ENCODE data around the gene FRMD4B. TPM values are rescaled to one million over a fixed set of nuclear protein-coding genes. Genes with fewer than 3 reads are reported as not detected.
A peak's percentile ranks its signal among the peaks of the same experiment; 100 is the strongest.

Gene FRMD4B
- polyA plus RNA-seq, 2 of the 4 experiments (the other 2 are of a cell fraction), result 0.92 to 5.9 TPM

DNA sequence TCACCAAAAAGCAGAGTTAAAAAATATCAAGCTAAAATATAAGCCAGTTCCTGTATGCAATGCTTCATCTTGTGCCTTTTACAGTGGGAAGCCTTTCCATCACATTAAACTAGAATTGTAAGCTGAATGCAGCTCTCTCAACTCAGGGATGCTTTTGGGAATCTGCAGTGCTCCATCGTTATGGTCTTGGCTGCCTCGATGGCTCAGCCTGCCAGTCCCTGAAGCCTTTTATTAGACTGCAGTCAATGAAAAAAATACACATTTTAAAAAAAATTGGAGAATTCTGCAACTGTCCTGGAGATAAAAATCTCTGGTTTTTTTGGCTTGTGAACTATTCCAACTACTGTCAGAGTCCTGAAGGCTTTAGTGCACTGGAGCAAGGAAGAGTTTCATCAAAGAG, 53.0 kb downstream of the FRMD4B start:
- no peak for FAIRE-seq
- no peak for ATAC-seq
- TF ChIP-seq CHD4 (IDR thresholded peaks at IDR 0.05; ENCODE audit: borderline replicate concordance) (no peak), CBX8 (IDR thresholded peaks at IDR 0.05) (no peak), RAD21 (conservative IDR thresholded peaks at IDR 0.05 in 1 of 2, IDR thresholded peaks at IDR 0.05 in 1 of 2) (no peak), FOSB (CRISPR knock-in tag; IDR thresholded peaks at IDR 0.05) (no peak), RARB (CRISPR knock-in tag; IDR thresholded peaks at IDR 0.05) (no peak), CHD2 (IDR thresholded peaks at IDR 0.05; ENCODE audit: low read length, partially characterized antibody) (no peak), HEYL (CRISPR knock-in tag; IDR thresholded peaks at IDR 0.05) (no peak), FOXS1 (CRISPR knock-in tag; IDR thresholded peaks at IDR 0.05) (no peak)
- TF ChIP-seq, protein P1, sequence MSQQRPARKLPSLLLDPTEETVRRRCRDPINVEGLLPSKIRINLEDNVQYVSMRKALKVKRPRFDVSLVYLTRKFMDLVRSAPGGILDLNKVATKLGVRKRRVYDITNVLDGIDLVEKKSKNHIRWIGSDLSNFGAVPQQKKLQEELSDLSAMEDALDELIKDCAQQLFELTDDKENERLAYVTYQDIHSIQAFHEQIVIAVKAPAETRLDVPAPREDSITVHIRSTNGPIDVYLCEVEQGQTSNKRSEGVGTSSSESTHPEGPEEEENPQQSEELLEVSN (IDR thresholded peaks at IDR 0.05; ENCODE audit: borderline replicate concordance, low read depth), result no peak
- Histone ChIP-seq H3K9me3 (no peaks in the 10 kb centered on the region), H3K4me3 (no peak overlapping the region), H3K4me1 (no peaks in the 10 kb centered on the region), H3K4me2 (no peak overlapping the region), H3K27ac (no peak overlapping the region)
- DNase-seq (ENCODE audit: low read depth in 1 of 2, low spot score in 1 of 2), result no peak
- WGBS (ENCODE audit: missing lambda C conversion rate), result 56% methylated on average over 2 of the region's 2 CpGs
- ChIA-PET POLR2A (no interaction called here), CTCF (interaction anchor here (1.3 kb wide), 1 partner anchor 172 kb away, joined by 6 read pairs; no protein-coding TSS in a partner anchor)

DNA sequence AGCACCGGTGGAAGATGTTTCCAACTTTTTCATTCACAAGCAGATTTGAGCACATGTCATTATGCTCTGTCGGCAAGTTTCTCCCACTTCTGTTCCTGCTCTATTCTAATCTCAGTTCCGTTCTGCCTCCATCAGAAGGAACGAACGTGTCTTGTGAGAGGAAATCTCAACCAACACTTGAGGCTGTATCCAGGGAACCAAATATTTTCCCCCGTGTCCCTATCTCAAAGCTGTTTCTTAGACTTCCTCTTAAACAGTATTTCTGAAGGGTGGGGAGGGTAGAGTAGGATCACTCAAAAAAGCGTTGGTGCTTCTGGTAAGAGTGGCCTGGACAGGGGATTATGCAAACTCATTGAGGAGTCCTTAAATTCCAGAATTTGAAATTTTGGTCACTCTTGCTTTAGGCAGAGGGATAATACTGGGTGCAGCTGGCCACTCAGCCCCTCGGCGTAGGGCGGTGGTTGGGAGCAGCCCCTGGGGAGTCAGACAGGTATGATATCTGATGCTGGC, 54.9 kb downstream of the FRMD4B start:
- Histone ChIP-seq H3K4me1 (no peaks in the 10 kb centered on the region), H3K9me3 (no peaks in the 10 kb centered on the region), H3K4me3 (no peak overlapping the region), H3K4me2 (no peak overlapping the region), H3K27ac (no peak overlapping the region)
- 85% methylated on average over 10 of the region's 10 CpGs for WGBS (ENCODE audit: missing lambda C conversion rate)
- no peak for DNase-seq (ENCODE audit: low read depth in 1 of 2, low spot score in 1 of 2)
- FAIRE-seq, result no peak
- TF ChIP-seq ESRRA (IDR thresholded peaks at IDR 0.05; ENCODE audit: borderline replicate concordance, low read length) (no peak), CEBPB (IDR thresholded peaks at IDR 0.05) (no peak), ZFP36 (IDR thresholded peaks at IDR 0.05; ENCODE audit: borderline replicate concordance, partially characterized antibody) (no peak), CHD4 (IDR thresholded peaks at IDR 0.05; ENCODE audit: borderline replicate concordance) (no peak), SMC3 (IDR thresholded peaks at IDR 0.05) (no peak), MAFK (IDR thresholded peaks at IDR 0.05; ENCODE audit: partially characterized antibody) (peak; percentile 53), HOXB5 (CRISPR knock-in tag; IDR thresholded peaks at IDR 0.05) (no peak)
- TF ChIP-seq, protein P2, sequence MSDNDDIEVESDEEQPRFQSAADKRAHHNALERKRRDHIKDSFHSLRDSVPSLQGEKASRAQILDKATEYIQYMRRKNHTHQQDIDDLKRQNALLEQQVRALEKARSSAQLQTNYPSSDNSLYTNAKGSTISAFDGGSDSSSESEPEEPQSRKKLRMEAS (IDR thresholded peaks at IDR 0.05), result no peak
- ChIA-PET CTCF (interaction anchor here (0.7 kb wide), 1 partner anchor 25 kb away, joined by 3 read pairs; no protein-coding TSS in a partner anchor), POLR2A (no interaction called here)
- no peak for ATAC-seq

DNA sequence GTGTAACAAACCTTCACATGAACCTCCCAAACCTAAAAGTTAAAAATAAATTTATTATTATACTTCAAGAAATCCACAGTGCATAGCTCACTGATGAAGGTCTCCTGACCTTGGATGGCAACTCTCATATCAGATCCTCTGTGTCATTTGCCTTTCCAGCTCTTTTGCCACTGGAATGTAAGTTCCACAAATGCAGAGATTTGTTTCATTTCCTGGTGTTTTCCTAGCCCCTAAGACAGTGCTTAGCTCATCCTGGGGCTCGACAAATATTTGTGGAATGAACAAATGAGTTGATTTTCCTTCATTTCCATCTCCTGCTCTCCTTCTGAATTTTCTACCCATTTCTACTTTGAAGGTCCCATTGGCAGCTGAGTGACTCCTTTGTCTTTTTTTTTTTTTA, 56.0 kb downstream of the FRMD4B start:
- ChIA-PET CTCF (interaction anchor here (0.7 to 1.6 kb wide), 2 partner anchors 21 to 168 kb away, joined by 4 to 5 read pairs; no protein-coding TSS in a partner anchor), POLR2A (no interaction called here)
- Histone ChIP-seq H3K4me2 (no peak overlapping the region), H3K9me3 (no peaks in the 10 kb centered on the region), H3K4me1 (no peaks in the 10 kb centered on the region), H3K27ac (no peak overlapping the region), H3K4me3 (no peak overlapping the region)
- DNase-seq (ENCODE audit: low read depth in 1 of 2, low spot score in 1 of 2), result no peak
- WGBS (ENCODE audit: missing lambda C conversion rate), result 33% methylated on average over 1 of the region's 1 CpG
- no peak for FAIRE-seq
- TF ChIP-seq PHF8 (IDR thresholded peaks at IDR 0.05; ENCODE audit: borderline replicate concordance, low read depth) (no peak), HOXB13 (CRISPR knock-in tag; IDR thresholded peaks at IDR 0.05; ENCODE audit: low read depth) (no peak), FOSB (CRISPR knock-in tag; IDR thresholded peaks at IDR 0.05) (no peak)
- TF ChIP-seq, protein P3, sequence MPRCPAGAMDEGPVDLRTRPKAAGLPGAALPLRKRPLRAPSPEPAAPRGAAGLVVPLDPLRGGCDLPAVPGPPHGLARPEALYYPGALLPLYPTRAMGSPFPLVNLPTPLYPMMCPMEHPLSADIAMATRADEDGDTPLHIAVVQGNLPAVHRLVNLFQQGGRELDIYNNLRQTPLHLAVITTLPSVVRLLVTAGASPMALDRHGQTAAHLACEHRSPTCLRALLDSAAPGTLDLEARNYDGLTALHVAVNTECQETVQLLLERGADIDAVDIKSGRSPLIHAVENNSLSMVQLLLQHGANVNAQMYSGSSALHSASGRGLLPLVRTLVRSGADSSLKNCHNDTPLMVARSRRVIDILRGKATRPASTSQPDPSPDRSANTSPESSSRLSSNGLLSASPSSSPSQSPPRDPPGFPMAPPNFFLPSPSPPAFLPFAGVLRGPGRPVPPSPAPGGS (IDR thresholded peaks at IDR 0.05), result no peak
- ATAC-seq, result no peak

DNA sequence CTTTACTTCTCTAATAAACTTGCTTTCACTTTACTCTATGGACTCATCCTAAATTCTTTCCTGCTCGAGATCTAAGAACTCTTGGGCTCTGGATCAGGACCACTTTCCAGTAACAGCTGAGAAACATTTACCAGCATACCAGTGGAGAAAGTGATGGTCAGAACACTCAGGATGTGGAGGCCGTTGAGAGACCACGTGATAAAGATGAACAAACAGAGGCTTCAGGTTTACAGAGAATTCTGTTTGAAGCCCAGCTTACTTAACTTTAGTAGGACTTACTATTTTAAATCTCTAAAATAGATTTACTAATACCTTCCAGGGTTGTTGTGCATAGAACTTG, 57.0 kb downstream of the FRMD4B start:
- CTCF ChIA-PET, result interaction anchor here (1.5 to 1.6 kb wide), 2 partner anchors 20 to 167 kb away, joined by 4 to 6 read pairs; no protein-coding TSS in a partner anchor
- FAIRE-seq, result no peak
- TF ChIP-seq FOSB (CRISPR knock-in tag; IDR thresholded peaks at IDR 0.05) (no peak), PHF8 (IDR thresholded peaks at IDR 0.05; ENCODE audit: borderline replicate concordance, low read depth) (no peak), RFX5 (IDR thresholded peaks at IDR 0.05) (no peak), CHD4 (IDR thresholded peaks at IDR 0.05; ENCODE audit: borderline replicate concordance) (no peak), ZFP36 (IDR thresholded peaks at IDR 0.05; ENCODE audit: borderline replicate concordance, partially characterized antibody) (no peak), RNF2 (IDR thresholded peaks at IDR 0.05; ENCODE audit: borderline replicate concordance, low read depth) (no peak), FOXS1 (CRISPR knock-in tag; IDR thresholded peaks at IDR 0.05) (no peak), HEYL (CRISPR knock-in tag; IDR thresholded peaks at IDR 0.05) (no peak), NFE2L2 (conservative IDR thresholded peaks at IDR 0.05; ENCODE audit: low read length) (no peak)
- TF ChIP-seq, protein P4, sequence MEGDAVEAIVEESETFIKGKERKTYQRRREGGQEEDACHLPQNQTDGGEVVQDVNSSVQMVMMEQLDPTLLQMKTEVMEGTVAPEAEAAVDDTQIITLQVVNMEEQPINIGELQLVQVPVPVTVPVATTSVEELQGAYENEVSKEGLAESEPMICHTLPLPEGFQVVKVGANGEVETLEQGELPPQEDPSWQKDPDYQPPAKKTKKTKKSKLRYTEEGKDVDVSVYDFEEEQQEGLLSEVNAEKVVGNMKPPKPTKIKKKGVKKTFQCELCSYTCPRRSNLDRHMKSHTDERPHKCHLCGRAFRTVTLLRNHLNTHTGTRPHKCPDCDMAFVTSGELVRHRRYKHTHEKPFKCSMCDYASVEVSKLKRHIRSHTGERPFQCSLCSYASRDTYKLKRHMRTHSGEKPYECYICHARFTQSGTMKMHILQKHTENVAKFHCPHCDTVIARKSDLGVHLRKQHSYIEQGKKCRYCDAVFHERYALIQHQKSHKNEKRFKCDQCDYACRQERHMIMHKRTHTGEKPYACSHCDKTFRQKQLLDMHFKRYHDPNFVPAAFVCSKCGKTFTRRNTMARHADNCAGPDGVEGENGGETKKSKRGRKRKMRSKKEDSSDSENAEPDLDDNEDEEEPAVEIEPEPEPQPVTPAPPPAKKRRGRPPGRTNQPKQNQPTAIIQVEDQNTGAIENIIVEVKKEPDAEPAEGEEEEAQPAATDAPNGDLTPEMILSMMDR (IDR thresholded peaks at IDR 0.05), result no peak
- TF ChIP-seq, protein P5, sequence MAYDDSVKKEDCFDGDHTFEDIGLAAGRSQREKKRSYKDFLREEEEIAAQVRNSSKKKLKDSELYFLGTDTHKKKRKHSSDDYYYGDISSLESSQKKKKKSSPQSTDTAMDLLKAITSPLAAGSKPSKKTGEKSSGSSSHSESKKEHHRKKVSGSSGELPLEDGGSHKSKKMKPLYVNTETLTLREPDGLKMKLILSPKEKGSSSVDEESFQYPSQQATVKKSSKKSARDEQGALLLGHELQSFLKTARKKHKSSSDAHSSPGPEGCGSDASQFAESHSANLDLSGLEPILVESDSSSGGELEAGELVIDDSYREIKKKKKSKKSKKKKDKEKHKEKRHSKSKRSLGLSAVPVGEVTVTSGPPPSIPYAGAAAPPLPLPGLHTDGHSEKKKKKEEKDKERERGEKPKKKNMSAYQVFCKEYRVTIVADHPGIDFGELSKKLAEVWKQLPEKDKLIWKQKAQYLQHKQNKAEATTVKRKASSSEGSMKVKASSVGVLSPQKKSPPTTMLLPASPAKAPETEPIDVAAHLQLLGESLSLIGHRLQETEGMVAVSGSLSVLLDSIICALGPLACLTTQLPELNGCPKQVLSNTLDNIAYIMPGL (CRISPR knock-in tag; IDR thresholded peaks at IDR 0.05; ENCODE audit: borderline replicate concordance), result no peak

More for the DNA sequence above, 57.0 kb downstream of the FRMD4B start:
- POLR2A ChIA-PET, result no interaction called here
- H3K4me2 ChIP-seq, result no peak overlapping the region
- no peaks in the 10 kb centered on the region for H3K4me1 ChIP-seq
- ATAC-seq (no peak), DNase-seq (ENCODE audit: low read depth in 1 of 2, low spot score in 1 of 2) (no peak)
- H3K4me3 ChIP-seq, result no peak overlapping the region
- no peak overlapping the region for H3K27ac ChIP-seq
- no peaks in the 10 kb centered on the region for H3K9me3 ChIP-seq
- WGBS (ENCODE audit: missing lambda C conversion rate), result 59% methylated on average over 3 of the region's 3 CpGs

Data from A549 (cell line).